ENCODE results near the gene LDHD.

DNA sequence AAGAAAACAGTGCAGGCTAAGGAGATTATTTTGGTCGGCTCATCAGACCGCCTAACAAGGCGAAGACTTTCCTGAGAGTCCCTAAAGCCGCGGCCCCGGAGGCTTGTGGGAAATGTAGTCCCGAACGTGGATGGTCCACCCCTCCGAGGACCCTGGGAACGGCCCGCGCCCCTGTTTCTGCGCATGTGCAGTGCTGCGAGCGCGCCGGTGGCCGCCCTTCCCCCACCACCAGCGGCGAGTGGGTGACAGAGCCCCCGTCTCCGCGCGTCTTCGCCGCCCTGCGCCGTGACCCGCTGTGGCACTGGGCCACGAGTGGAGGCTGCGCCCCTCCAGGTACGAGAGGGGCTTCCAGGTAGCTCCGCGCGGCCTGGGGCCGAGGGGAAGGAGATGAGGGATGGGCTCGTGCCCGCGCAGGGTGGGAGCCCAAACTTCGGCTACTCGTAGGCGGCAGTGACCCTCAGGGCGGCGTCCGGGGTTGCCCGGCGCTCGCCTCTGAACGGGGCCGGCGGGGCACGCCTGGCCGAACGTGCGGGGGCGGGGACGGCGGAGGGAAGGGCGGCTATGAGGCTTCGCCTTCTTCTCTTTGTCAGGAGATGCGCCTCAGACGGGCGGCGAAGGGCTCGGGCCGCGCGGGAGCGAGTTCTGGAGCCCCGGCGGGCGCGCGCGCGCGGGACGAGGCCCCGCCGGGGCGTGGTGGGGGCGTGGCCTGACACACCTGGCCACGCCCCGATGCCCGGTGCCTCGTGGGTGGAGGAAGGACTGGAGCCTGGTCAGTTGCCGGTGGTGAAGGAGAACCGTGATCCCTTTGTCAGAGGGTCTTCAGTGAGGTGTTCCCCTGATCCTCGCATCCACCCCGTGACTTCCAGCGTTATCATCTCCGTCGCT lies 32.0 kb upstream of the LDHD start, which contains the start of gene ZFP1:
- TF ChIP-seq, protein P1, sequence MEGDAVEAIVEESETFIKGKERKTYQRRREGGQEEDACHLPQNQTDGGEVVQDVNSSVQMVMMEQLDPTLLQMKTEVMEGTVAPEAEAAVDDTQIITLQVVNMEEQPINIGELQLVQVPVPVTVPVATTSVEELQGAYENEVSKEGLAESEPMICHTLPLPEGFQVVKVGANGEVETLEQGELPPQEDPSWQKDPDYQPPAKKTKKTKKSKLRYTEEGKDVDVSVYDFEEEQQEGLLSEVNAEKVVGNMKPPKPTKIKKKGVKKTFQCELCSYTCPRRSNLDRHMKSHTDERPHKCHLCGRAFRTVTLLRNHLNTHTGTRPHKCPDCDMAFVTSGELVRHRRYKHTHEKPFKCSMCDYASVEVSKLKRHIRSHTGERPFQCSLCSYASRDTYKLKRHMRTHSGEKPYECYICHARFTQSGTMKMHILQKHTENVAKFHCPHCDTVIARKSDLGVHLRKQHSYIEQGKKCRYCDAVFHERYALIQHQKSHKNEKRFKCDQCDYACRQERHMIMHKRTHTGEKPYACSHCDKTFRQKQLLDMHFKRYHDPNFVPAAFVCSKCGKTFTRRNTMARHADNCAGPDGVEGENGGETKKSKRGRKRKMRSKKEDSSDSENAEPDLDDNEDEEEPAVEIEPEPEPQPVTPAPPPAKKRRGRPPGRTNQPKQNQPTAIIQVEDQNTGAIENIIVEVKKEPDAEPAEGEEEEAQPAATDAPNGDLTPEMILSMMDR (IDR thresholded peaks at IDR 0.05; ENCODE audit: insufficient read depth, low read length, poor library complexity, severe bottlenecking): no peak
- no peak for TF ChIP-seq EZH2phosphoT487 (conservative IDR thresholded peaks at IDR 0.05; ENCODE audit: low read length)

Data from SU-DHL-6 (cell line).